HepG2 (cell line): ENCODE results near the gene DTNB. TPM values are rescaled to one million over a fixed set of nuclear protein-coding genes. Genes with fewer than 3 reads are reported as not detected.
A peak's percentile ranks its signal among the peaks of the same experiment; 100 is the strongest.

ENCODE experiments used
- CREM ChIP-seq, 2 experiments: sonication (generic) in 1 of 2; formaldehyde crosslinking in 1 of 2; IDR thresholded peaks; 2 replicates each; pipeline versions ENCODE4 v1.4.0 to v1.6.1; 2016 to 2020; ENCODE audit warnings: antibody characterized with exemption in 1 of 2, mild to moderate bottlenecking in 1 of 2, missing genetic modification reagents in 1 of 2
- KDM5A ChIP-seq: fragments of 200-600 bp; sonication (generic); IDR thresholded peaks from 2 replicates; pipeline ENCODE4 v1.7.0; 2018; ENCODE audit warnings: antibody characterized with exemption, mild to moderate bottlenecking, low read length, borderline replicate concordance
- NRL ChIP-seq: sonication (generic); formaldehyde crosslinking; IDR thresholded peaks from 2 replicates; pipeline ENCODE4 v1.5.0; 2020; ENCODE audit warnings: missing genetic modification reagents, mild to moderate bottlenecking, moderate library complexity, borderline replicate concordance
- PITX1 ChIP-seq: sonication (generic); formaldehyde crosslinking; IDR thresholded peaks from 2 replicates; pipeline ENCODE4 v1.5.1; 2020; ENCODE audit warnings: mild to moderate bottlenecking, missing genetic modification reagents
- ZBTB21 ChIP-seq: sonication (generic); formaldehyde crosslinking; IDR thresholded peaks from 2 replicates; pipeline ENCODE4 v1.4.0; 2020; ENCODE audit warnings: missing genetic modification reagents
- ZEB1 ChIP-seq: IDR thresholded peaks from 2 replicates; pipeline ENCODE4 v1.6.1; 2012; ENCODE audit warnings: mild to moderate bottlenecking, low read depth, inconsistent platforms; ENCODE audit not compliant: insufficient replicate concordance
- ZNF253 ChIP-seq: sonication (generic); formaldehyde crosslinking; IDR thresholded peaks from 2 replicates; pipeline ENCODE4 v1.8.0; 2022; ENCODE audit warnings: mild to moderate bottlenecking, missing genetic modification reagents, borderline replicate concordance
- ZNF572 ChIP-seq: sonication (generic); formaldehyde crosslinking; IDR thresholded peaks from 2 replicates; pipeline ENCODE4 v1.5.1; 2020; ENCODE audit warnings: mild to moderate bottlenecking, missing genetic modification reagents
- ZNF772 ChIP-seq: sonication (generic); formaldehyde crosslinking; IDR thresholded peaks from 2 replicates; pipeline ENCODE4 v1.5.0; 2020; ENCODE audit warnings: mild to moderate bottlenecking, missing genetic modification reagents
- ZNF781 ChIP-seq: sonication (generic); formaldehyde crosslinking; IDR thresholded peaks from 2 replicates; pipeline ENCODE4 v1.5.1; 2020; ENCODE audit warnings: borderline replicate concordance, mild to moderate bottlenecking, missing genetic modification reagents; ENCODE audit errors: not compliant biosample characterization
- polyA plus RNA-seq, 8 experiments: library from polyadenylated mRNA; depleted of rRNA in 3 of 8; stranded (reverse) in 7 of 8; unstranded in 1 of 8; fragments of >200 nt; fragmentation: Illumina TruSeq in 4 of 8; extraction: Trizol in 4 of 8; gene quantifications; 2 replicates each; pipeline versions ENCODE4 v1.2.1 to v1.2.3, GENCODE V29; 2011 to 2016; ENCODE audit warnings: low read depth in 4 of 8, missing spikeins in 1 of 8, mixed read lengths in 1 of 8; ENCODE audit not compliant: insufficient read depth in 1 of 8
- total RNA-seq, 5 experiments: library from RNA; depleted of rRNA; stranded (reverse); fragments of >200 nt; fragmentation: Illumina TruSeq; extraction: Trizol; gene quantifications; 2 replicates each; pipeline ENCODE4 v1.2.3, GENCODE V29; 2016; ENCODE audit warnings: low read depth in 1 of 5
- TF ChIP-seq, protein P1 (sequence below): sonication (generic); formaldehyde crosslinking; IDR thresholded peaks from 2 replicates; pipeline ENCODE4 v1.4.0; 2020; ENCODE audit warnings: missing genetic modification reagents, borderline replicate concordance
- TF ChIP-seq, protein P2 (sequence below): sonication (generic); formaldehyde crosslinking; IDR thresholded peaks from 2 replicates; pipeline ENCODE4 v1.5.0; 2020; ENCODE audit warnings: missing genetic modification reagents
- TF ChIP-seq, protein P3 (sequence below): sonication (generic); formaldehyde crosslinking; conservative IDR thresholded peaks from 2 replicates; pipeline ENCODE4 v1.4.0; 2020; ENCODE audit warnings: missing genetic modification reagents
- TF ChIP-seq, protein P4 (sequence below): sonication (generic); formaldehyde crosslinking; IDR thresholded peaks from 2 replicates; pipeline ENCODE4 v1.8.0; 2022; ENCODE audit warnings: mild to moderate bottlenecking, missing genetic modification reagents
- TF ChIP-seq, protein P5 (sequence below): sonication (generic); formaldehyde crosslinking; conservative IDR thresholded peaks from 2 replicates; pipeline ENCODE4 v1.8.1; 2023; ENCODE audit warnings: missing genetic modification reagents

Gene DTNB
- total and polyA plus RNA-seq, 2 of the 13 experiments (the other 11 are each of a cell fraction or from before 2014, with no cell fraction given), result 14.4 to 23.9 TPM

DNA sequence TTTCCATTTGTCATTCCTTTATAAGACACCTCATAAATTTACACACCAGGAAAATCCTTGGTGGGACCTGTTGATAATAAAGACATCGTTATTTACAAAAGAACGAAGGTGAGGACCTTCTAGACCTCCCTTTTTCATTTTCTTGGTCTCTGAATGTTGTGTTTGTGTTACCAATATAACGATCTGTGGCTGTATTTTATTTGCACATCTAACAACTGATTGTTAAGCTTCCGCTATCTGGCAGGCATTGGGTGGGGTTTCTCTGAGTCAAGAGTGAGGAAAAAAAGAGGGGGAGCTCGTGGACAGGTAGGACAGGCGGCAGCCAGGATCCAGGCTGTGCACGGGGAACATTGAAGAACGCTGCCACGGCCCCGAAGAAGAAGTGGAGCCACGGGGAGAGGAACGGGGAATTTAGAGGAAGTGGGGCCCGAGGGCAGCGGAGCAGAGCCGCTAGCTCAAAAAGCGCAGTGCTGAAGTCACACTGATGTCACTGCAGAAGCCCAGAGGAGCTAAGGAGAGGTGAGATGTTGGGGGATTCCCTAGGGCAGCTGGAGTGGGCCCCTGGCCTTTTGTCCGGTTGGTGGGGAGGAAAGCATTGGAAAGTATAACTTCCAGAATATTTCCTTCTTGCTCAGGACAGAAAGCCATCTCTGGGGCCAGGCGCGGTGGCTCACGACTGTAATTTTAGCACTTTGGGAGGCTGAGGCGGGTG, 310.8 kb downstream of the DTNB start (continued):
- TF ChIP-seq, protein P1, sequence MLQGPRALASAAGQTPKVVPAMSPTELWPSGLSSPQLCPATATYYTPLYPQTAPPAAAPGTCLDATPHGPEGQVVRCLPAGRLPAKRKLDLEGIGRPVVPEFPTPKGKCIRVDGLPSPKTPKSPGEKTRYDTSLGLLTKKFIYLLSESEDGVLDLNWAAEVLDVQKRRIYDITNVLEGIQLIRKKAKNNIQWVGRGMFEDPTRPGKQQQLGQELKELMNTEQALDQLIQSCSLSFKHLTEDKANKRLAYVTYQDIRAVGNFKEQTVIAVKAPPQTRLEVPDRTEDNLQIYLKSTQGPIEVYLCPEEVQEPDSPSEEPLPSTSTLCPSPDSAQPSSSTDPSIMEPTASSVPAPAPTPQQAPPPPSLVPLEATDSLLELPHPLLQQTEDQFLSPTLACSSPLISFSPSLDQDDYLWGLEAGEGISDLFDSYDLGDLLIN (CRISPR knock-in tag), result no peak
- TF ChIP-seq, protein P2, sequence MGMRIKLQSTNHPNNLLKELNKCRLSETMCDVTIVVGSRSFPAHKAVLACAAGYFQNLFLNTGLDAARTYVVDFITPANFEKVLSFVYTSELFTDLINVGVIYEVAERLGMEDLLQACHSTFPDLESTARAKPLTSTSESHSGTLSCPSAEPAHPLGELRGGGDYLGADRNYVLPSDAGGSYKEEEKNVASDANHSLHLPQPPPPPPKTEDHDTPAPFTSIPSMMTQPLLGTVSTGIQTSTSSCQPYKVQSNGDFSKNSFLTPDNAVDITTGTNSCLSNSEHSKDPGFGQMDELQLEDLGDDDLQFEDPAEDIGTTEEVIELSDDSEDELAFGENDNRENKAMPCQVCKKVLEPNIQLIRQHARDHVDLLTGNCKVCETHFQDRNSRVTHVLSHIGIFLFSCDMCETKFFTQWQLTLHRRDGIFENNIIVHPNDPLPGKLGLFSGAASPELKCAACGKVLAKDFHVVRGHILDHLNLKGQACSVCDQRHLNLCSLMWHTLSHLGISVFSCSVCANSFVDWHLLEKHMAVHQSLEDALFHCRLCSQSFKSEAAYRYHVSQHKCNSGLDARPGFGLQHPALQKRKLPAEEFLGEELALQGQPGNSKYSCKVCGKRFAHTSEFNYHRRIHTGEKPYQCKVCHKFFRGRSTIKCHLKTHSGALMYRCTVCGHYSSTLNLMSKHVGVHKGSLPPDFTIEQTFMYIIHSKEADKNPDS (CRISPR knock-in tag), result 0 out of 2 replicates have a peak, but pooled peaks have one; percentile 25
- peak; percentile 39 for TF ChIP-seq ZNF781 (CRISPR knock-in tag)
- TF ChIP-seq ZBTB21 (CRISPR knock-in tag), result 0 out of 2 replicates have a peak, but pooled peaks have one; percentile 40
- TF ChIP-seq ZNF253 (CRISPR knock-in tag), result no peak
- TF ChIP-seq, protein P3, sequence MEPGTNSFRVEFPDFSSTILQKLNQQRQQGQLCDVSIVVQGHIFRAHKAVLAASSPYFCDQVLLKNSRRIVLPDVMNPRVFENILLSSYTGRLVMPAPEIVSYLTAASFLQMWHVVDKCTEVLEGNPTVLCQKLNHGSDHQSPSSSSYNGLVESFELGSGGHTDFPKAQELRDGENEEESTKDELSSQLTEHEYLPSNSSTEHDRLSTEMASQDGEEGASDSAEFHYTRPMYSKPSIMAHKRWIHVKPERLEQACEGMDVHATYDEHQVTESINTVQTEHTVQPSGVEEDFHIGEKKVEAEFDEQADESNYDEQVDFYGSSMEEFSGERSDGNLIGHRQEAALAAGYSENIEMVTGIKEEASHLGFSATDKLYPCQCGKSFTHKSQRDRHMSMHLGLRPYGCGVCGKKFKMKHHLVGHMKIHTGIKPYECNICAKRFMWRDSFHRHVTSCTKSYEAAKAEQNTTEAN (CRISPR knock-in tag), result no peak
- TF ChIP-seq, protein P4, sequence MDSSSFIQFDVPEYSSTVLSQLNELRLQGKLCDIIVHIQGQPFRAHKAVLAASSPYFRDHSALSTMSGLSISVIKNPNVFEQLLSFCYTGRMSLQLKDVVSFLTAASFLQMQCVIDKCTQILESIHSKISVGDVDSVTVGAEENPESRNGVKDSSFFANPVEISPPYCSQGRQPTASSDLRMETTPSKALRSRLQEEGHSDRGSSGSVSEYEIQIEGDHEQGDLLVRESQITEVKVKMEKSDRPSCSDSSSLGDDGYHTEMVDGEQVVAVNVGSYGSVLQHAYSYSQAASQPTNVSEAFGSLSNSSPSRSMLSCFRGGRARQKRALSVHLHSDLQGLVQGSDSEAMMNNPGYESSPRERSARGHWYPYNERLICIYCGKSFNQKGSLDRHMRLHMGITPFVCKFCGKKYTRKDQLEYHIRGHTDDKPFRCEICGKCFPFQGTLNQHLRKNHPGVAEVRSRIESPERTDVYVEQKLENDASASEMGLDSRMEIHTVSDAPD (CRISPR knock-in tag), result 0 out of 2 replicates have a peak, but pooled peaks have one; percentile 42
- no peak for TF ChIP-seq CREM (IDR thresholded peaks at IDR 0.05)
- TF ChIP-seq CREM (CRISPR knock-in tag; IDR thresholded peaks at IDR 0.05), result no peak
- TF ChIP-seq ZNF772 (CRISPR knock-in tag), result 0 out of 2 replicates have a peak, but pooled peaks have one; percentile 4
- TF ChIP-seq ZNF572 (CRISPR knock-in tag), result 0 out of 2 replicates have a peak, but pooled peaks have one; percentile 59
- no peak for TF ChIP-seq PITX1
- no peak for TF ChIP-seq ZEB1
- TF ChIP-seq NRL, result 0 out of 2 replicates have a peak, but pooled peaks have one; percentile 40
- TF ChIP-seq, protein P5, sequence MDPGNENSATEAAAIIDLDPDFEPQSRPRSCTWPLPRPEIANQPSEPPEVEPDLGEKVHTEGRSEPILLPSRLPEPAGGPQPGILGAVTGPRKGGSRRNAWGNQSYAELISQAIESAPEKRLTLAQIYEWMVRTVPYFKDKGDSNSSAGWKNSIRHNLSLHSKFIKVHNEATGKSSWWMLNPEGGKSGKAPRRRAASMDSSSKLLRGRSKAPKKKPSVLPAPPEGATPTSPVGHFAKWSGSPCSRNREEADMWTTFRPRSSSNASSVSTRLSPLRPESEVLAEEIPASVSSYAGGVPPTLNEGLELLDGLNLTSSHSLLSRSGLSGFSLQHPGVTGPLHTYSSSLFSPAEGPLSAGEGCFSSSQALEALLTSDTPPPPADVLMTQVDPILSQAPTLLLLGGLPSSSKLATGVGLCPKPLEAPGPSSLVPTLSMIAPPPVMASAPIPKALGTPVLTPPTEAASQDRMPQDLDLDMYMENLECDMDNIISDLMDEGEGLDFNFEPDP, result 0 out of 2 replicates have a peak, but pooled peaks have one; percentile 87
- no peak for TF ChIP-seq KDM5A
